Activated CD8-positive, alpha-beta memory T cell treated with anti-CD3 and anti-CD28 coated beads for 24 hours (primary cell): ENCODE data around the gene HOXC10.

Experiments
- DNase-seq: peaks from one replicate; pipeline ENCODE4 v3.0.0-alpha.2; 2020

HOXC10 gene

DNA sequence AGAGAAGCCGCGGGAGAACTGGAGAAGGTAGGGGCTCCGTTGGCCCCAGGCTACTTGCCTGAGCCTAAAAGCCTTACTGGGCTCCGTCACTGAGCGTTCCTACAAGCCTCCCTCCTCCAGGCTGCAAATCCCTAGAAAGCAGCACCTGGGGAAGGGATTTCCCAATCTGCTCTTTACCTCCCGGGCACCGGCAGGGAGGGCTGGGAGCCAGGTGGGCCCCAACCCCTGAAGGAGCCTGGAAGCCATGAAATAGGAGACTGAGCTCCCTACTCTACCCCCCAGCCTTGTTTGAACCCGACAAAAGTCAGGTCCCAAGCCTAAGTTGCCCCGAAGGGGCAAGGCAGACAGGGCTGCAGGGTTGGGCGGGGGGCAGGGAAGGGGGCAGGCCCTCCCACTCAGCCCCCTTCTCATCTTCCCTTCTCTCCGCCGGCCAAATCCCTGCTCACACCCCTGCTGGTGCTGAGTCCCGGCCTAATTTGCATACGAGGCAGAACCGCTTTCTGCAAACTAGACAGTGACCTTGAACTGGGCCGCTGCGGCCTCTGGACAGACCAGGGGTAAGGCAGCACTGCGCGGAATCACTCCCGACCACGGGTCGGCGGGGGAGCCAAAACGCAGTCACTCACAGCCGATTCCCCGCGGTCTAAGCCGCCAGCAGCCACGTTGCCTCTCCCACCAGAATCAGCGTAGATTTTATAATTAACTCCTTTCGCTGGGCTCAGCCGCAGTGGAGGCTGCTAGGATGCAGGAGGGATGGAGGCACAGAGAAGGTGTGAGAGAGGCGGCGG lies 34.0 kb upstream of the HOXC10 start:
- no peak for DNase-seq

DNA sequence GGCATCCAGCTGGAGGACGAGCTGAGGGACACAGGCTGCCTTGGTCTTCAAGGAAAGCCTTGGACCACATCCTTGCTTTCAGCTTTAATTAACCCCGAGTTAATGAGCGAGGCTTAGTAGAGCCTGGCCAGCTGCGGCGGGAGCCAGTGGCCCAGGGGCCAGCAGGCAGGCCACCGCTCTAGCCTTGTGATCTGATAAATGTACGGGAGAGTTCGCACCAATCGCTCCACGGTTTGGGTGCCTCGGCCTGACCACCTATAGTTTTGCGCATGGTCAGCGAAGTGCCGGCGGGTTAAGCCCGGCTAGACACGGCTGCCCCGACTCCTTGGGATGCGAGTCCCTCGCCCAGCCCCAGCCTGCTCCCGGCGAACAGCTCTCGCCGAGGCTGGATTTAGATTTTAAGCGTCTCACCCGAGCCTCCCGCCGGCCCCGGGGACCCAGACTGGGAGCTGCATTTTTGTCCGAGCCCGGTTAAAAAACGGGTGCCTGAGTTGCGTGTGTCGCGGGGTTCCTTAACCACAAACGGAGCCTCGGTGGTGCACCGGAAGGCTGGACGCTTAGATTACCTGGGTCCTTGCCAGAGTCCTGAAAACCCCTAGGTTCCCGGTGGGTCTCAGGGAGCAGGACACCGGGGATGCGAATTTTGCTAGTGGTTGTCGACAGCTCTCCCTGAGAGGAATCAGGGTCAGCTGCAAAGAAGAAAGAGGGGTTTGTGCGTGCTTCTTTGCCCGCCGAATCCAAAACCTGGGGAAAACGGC lies 33.2 kb upstream of the HOXC10 start:
- DNase-seq = no peak

- DNase-seq = no peak
Measured at GRCh38 chr12:53952335-53952694, 32.6 kb upstream of the HOXC10 start.

DNA sequence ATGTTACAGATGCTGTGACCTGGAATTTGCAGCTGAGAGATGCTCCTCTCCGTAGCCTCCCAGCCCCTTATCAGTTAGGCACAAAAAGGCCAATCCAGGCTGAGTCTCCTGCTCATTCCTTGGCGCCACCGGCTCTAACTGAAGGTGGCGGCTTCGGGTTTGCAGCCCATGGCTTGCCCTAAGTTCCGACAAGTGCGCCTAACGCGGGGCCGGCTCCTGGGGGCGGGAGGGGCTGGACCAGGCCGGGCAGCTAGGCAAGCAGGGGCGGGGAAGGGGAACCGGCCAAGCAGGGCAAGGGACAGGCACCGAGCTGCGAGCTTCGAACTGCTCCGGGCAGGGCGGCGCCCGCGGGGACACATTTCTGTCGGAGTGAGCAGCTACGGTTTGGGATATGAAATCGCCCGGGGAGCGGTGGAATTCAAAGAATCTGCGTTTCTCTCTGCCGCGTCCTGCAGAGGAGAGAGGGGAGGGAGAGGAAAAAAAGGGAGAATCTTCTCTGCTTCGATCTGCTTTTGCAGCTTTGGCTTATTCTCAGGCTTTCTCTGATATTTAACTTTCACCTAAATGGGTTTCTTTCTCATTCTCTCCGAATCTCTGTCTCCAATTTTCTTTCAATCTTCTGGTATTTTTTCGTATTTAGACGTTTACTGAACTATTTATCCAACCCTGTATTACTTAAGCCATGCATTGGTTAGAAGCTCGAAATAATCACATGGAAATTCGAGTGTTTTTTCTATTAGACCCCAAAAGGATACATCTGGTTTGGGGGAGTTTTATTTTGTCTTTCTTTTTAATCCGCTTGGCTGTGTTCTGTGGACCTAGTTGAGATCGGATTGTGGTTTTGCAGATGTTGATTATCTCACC lies 31.8 kb upstream of the HOXC10 start:
- no peak for DNase-seq

DNA sequence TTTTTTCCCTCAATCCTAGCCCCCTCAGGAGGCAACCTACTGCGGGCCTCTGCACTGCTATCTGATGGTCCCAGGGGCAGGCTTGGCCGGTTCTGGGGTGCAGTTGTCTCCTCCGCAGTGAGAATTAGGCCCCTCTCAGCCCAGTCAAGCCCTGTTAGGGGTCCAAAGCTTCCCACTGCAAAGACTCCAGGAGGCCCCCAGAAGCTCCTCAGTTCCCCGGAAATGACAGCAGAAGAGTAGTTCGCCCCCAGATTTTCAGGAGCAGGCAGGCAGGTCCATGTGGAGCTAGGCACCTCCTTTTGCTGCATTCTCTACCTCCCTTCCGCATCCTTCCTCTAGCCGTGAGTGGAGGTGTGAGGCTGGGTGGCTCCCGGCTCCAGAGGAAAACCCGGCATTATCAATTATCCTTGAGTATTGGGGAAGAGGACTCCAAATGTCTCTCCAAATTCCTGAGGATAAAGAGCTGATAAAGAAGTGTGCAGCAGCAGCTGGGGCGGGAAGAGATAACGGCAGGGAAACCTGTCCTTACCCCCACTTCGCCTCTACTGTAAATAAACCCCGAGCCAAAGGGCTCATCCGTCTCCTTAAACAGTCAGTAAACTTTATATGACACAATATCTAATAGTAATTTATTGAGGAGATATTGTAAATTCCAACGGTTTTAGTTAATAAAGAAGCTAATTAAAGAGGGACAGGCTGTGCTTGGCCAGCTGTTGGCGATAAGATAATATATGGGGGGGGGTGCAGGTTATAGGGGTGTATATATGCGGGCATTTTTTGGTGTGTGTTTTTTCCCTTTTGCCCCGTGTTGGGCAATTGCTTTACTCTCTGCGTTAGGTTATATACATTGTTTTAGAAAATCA lies 30.9 kb upstream of the HOXC10 start:
- no peak for DNase-seq

DNA sequence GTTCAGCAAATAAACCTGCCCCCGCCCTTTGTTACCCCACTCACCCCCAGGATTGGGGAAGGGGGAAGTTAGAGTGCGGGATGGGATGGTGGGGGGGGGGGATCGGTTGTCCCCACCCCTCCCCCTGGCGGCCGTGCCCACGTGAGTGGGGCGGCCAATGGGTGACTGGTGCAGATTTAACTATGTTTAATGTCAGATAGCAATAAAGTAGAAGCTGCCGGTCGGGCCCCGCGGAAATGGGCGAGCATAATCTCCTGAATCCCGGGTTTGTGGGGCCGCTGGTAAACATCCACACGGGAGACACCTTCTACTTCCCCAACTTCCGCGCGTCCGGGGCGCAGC lies 30.3 kb upstream of the HOXC10 start, which contains the start of gene HOXC12:
Gene HOXC12 (plus strand): TSS at position 210 of the 342 bp plus-strand sequence. CDS start 27 bp downstream, at position 237.
- no peak for DNase-seq

- no peak for DNase-seq
Measured at GRCh38 chr12:53955036-53955775, 29.7 kb upstream of the HOXC10 start.

GRCh38 chr12:53955776-53956250 lies 29.1 kb upstream of the HOXC10 start:
- no peak for DNase-seq

GRCh38 chr12:53956251-53956887 lies 28.6 kb upstream of the HOXC10 start:
- no peak for DNase-seq

DNA sequence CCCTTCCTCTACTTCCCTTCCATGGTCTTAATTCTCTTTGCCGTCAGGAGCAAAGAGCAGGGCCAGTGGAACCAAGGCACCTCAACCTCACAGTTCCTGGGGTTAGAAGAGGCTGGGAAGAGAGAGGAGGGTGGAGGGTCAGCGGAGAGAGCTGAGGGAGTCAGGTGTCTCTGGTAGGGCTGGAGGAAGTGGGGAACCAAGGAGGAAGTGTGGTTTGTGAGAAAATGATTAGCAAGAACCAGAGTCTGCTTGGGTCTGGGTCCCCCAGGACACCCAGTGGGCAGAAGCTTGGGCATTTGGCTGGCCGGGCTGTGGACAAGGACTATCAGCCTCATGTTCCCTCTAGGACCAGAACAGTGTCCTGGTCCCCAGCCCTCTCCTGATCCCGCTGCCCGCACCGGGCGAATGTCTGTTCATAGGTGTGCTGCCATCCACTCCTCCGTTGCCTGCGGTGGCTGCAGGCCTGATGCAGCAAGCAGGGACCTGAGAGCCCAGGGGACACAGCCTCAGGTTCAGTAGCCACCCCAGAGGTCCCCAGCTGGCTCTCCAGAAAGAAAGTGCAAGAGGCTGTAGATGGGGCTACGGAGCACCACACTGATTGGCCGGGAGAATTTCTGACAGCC lies 27.9 kb upstream of the HOXC10 start:
- no peak for DNase-seq

- DNase-seq = no peak
Measured at GRCh38 chr12:53958128-53958527, 26.8 kb upstream of the HOXC10 start.

DNA sequence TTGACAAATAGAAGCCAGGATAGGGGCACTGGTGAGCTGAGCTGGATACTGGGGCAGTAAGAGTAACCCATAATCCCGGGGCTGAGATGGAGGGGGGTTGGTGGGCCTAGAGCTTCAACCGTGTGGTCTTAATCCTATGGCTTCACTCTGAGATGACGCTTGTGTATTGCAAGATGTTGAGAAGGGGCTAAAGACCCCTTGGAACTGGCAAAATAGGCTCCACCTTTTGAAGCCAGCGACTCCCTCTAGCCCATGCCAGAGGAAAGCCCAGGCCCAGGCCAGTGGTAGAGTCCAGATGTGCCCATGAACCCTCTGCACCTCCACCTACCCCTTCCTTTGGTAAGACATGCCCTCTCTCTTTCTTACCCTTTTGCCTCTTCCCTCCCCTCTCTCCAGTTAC lies 25.6 kb upstream of the HOXC10 start:
- no peak for DNase-seq

DNA sequence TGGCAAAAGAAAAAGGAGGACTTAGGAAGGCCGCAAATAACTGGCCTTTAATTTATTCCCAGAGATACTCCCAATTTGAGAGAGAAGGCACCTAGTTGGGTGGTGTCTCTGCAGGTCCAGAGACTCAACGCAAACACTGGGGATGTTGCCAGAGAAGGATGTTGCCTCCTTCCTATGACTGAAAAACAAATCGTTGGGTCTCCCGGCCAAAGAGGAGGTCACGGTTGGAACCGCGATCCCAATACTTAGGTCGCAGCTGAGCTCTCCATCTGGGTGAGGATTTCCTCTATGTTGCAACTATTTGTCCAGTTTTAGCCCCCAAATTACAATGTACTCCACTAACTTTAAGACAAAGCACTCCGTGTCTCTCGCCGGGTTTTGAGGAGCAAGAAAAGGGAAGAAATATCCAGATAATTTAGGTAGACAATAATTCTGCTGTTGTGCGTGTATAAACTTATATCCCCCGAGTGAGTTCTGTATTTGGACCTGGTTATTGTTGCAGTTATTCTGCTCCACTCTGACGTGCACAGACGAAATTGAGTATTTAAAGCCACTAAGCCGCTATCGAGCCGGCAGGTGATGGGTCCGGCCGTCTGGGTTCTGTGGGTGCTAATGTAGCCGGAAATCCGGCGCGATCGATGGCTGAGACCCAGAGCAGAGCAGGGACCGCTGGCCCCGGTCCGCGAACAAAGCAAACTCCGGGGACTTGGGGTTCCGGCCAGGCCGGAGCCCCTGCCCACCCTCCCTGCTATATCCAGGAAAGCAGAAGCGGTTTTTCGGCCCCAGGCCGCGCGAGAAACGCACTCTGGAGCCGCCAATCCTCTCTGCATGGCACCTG lies 24.5 kb upstream of the HOXC10 start:
- no peak for DNase-seq

DNA sequence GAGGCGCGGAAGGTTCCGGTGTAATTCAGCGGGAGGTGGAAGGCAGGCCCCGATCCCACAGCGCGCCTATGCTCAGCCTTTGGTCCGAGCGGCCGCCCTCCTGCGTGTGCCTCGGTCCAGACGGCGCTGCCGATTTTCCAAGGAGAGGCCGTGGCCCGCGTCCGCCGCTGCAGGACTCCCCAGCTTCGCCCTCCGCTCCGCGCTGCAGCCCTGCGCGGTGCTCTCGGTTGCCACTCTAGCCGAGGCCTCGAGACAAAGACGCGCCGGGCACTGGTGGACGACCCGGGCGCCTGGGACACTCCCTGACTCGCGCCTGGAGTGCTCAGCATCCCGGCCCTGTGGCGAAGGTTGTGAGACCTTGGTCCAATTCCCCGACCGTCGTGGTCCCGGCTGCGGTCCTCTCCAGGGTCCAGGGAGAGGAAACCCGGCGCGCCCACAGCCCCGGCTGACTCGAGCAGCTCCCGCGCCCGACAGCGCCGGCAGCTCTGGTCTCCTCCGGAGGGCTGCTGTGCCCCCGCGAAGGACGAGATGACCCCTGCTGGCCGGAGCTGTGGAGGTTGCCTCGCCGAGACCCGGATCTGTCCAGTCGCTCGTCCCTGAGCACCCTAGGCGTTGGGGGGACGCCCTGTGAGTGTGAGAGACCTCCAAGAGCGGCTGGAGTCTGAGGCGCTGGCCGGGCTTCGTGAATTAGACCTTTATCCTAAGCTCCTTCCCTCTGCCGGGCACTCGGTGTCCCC lies 23.8 kb upstream of the HOXC10 start:
- DNase-seq = no peak

DNA sequence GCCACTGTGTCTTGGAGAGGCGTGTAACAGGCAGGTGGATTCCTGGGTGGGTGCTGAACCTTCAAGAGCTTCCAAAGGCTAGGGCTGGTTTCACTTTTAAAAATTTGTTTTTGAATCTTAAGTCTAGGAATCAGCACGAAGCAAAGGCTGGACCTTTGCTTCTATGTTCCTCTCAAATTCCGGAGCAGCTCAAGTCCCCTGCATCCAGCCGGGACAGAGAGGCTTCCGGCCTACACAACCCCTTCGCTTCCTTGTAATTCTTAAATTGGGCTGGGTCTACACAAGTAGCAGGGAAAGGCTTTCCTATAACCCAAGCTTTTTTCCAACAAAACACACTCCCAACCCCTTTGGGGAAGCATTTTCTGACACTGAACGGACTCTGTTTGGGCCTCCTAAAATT lies 21.9 kb upstream of the HOXC10 start:
- DNase-seq = no peak

- no peak for DNase-seq
Measured at GRCh38 chr12:53963434-53964314, 21.3 kb upstream of the HOXC10 start.

GRCh38 chr12:53964315-53964713 lies 20.6 kb upstream of the HOXC10 start:
- no peak for DNase-seq
